H9 (cell line): ENCODE measurements around the gene BLNK. TPM values are rescaled to one million over a fixed set of nuclear protein-coding genes. Genes with fewer than 3 reads are reported as not detected.
A peak's percentile ranks its signal among the peaks of the same experiment; 100 is the strongest.

Experiments
- DNase-seq: peaks from one replicate; pipeline ENCODE4 v3.0.0-alpha.2; 2017
- H2AFZ ChIP-seq: one replicate; pipeline ENCODE4 v1.6.1; 2013; ENCODE audit warnings: mild to moderate bottlenecking, low read length, control low read depth, moderate library complexity
- H2AK5ac ChIP-seq: 2 replicates; pipeline ENCODE4 v1.6.1; 2013; ENCODE audit warnings: low read length, control low read depth, mixed read lengths; ENCODE audit not compliant: insufficient read length
- H2BK120ac ChIP-seq: one replicate; pipeline ENCODE4 v1.6.1; 2013; ENCODE audit warnings: low read depth, mild to moderate bottlenecking, low read length, control low read depth, inconsistent platforms; ENCODE audit not compliant: poor library complexity, severe bottlenecking
- H2BK12ac ChIP-seq: 2 replicates; pipeline ENCODE4 v1.6.1; 2013; ENCODE audit warnings: low read length, control low read depth, mixed read lengths, low read depth; ENCODE audit not compliant: insufficient read length
- H2BK15ac ChIP-seq: 2 replicates; pipeline ENCODE4 v1.6.1; 2013; ENCODE audit warnings: low read depth, low read length, control low read depth
- H2BK20ac ChIP-seq: one replicate; pipeline ENCODE4 v1.6.1; 2013; ENCODE audit warnings: low read depth, mild to moderate bottlenecking, low read length, control low read depth, inconsistent platforms; ENCODE audit not compliant: poor library complexity, severe bottlenecking
- H2BK5ac ChIP-seq: 2 replicates; pipeline ENCODE4 v1.6.1; 2013; ENCODE audit warnings: low read length, control low read depth, mixed read lengths; ENCODE audit not compliant: insufficient read length
- H3K14ac ChIP-seq: 2 replicates; pipeline ENCODE4 v1.6.1; 2013; ENCODE audit warnings: low read length, control low read depth; ENCODE audit not compliant: insufficient read depth
- H3K18ac ChIP-seq: 2 replicates; pipeline ENCODE4 v1.6.1; 2013; ENCODE audit warnings: low read depth, mild to moderate bottlenecking, mixed read lengths, low read length, control low read depth; ENCODE audit not compliant: insufficient read length
- H3K23ac ChIP-seq: 2 replicates; pipeline ENCODE4 v1.6.1; 2013; ENCODE audit warnings: low read length, control low read depth, mixed read lengths, low read depth; ENCODE audit not compliant: insufficient read length
- H3K23me2 ChIP-seq: 2 replicates; pipeline ENCODE4 v1.6.1; 2013; ENCODE audit warnings: low read depth, mild to moderate bottlenecking, mixed read lengths, low read length, control low read depth; ENCODE audit not compliant: insufficient read length, poor library complexity, severe bottlenecking
- H3K27ac ChIP-seq: 2 replicates; pipeline ENCODE4 v1.5.1; 2013; ENCODE audit warnings: low read length, control low read depth, mixed read lengths, low read depth; ENCODE audit not compliant: insufficient read length
- H3K27me3 ChIP-seq: 2 replicates; pipeline ENCODE4 v1.6.1; 2013; ENCODE audit warnings: low read length, control low read depth, inconsistent platforms; ENCODE audit not compliant: insufficient read depth
- H3K4ac ChIP-seq: 2 replicates; pipeline ENCODE4 v1.6.1; 2013; ENCODE audit warnings: low read depth, mild to moderate bottlenecking, control low read depth, inconsistent platforms, low read length, moderate library complexity
- H3K4me1 ChIP-seq: 2 replicates; pipeline ENCODE4 v1.6.1; 2013; ENCODE audit warnings: low read length, control low read depth, inconsistent platforms; ENCODE audit not compliant: insufficient read depth
- H3K4me2 ChIP-seq: 2 replicates; pipeline ENCODE4 v1.6.1; 2013; ENCODE audit warnings: low read length, control low read depth, mixed read lengths; ENCODE audit not compliant: insufficient read length, insufficient read depth
- H3K56ac ChIP-seq: 2 replicates; pipeline ENCODE4 v1.6.1; 2013; ENCODE audit warnings: low read depth, mild to moderate bottlenecking, mixed read lengths, low read length, control low read depth; ENCODE audit not compliant: insufficient read length
- H3K79me1 ChIP-seq: 2 replicates; pipeline ENCODE4 v1.6.1; 2013; ENCODE audit warnings: low read depth, mild to moderate bottlenecking, moderate library complexity, low read length, control low read depth, inconsistent platforms; ENCODE audit not compliant: insufficient read depth, poor library complexity, severe bottlenecking
- H3K79me2 ChIP-seq: 2 replicates; pipeline ENCODE4 v1.6.1; 2013; ENCODE audit warnings: low read length, control low read depth, inconsistent platforms; ENCODE audit not compliant: insufficient read depth
- H3K9ac ChIP-seq: 2 replicates; pipeline ENCODE4 v1.6.1; 2013; ENCODE audit warnings: low read length, control low read depth, mixed read lengths; ENCODE audit not compliant: insufficient read length; ENCODE audit errors: extremely low read depth
- H3K9me3 ChIP-seq: one replicate; pipeline ENCODE4 v1.6.1; 2013; ENCODE audit warnings: low read depth, low read length, inconsistent platforms; ENCODE audit not compliant: control insufficient read depth
- H3T11ph ChIP-seq: one replicate; pipeline ENCODE4 v1.6.1; 2013; ENCODE audit warnings: mild to moderate bottlenecking, low read length, control low read depth, inconsistent platforms
- H4K20me1 ChIP-seq: one replicate; pipeline ENCODE4 v1.6.1; 2013; ENCODE audit not compliant: control insufficient read depth, insufficient read length, insufficient read depth
- H4K5ac ChIP-seq: 2 replicates; pipeline ENCODE4 v1.6.1; 2013; ENCODE audit warnings: low read depth, mild to moderate bottlenecking, mixed read lengths, low read length, control low read depth; ENCODE audit not compliant: insufficient read length
- H4K8ac ChIP-seq: replicated peaks from 2 replicates; pipeline ENCODE4 v1.6.1; 2013; ENCODE audit warnings: low read length, control low read depth, mixed read lengths, low read depth; ENCODE audit not compliant: insufficient read length
- H4K91ac ChIP-seq: 2 replicates; pipeline ENCODE4 v1.6.1; 2013; ENCODE audit warnings: low read depth, mild to moderate bottlenecking, moderate library complexity, mixed read lengths, low read length, control low read depth; ENCODE audit not compliant: insufficient read length
- H3K27ac Mint-ChIP-seq, 3 experiments: 2 replicates in 2 of 3; 3 replicates in 1 of 3; pipeline ENCODE4 v1.8.0; 2020 to 2021; ENCODE audit warnings: mixed read lengths in 3 of 3, mild to moderate bottlenecking in 1 of 3, moderate library complexity in 1 of 3
- H3K27me3 Mint-ChIP-seq: 2 replicates; pipeline ENCODE4 v1.8.0; 2021; ENCODE audit warnings: low read depth, mild to moderate bottlenecking, moderate library complexity, mixed read lengths
- H3K36me3 Mint-ChIP-seq, 3 experiments: 2 replicates in 2 of 3; 3 replicates in 1 of 3; pipeline ENCODE4 v1.8.0; 2020 to 2021; ENCODE audit warnings: low read depth in 3 of 3, mixed read lengths in 3 of 3; ENCODE audit not compliant: insufficient read depth in 1 of 3
- H3K4me1 Mint-ChIP-seq, 2 experiments: 2 replicates each; pipeline ENCODE4 v1.8.0; 2020; ENCODE audit warnings: mixed read lengths in 2 of 2
- H3K4me3 Mint-ChIP-seq, 2 experiments: 2 replicates in 1 of 2; 3 replicates in 1 of 2; pipeline ENCODE4 v1.8.0; 2020 to 2021; ENCODE audit warnings: mild to moderate bottlenecking in 2 of 2, mixed read lengths in 2 of 2, moderate library complexity in 1 of 2
- H3K9me3 Mint-ChIP-seq, 2 experiments: 2 replicates in 1 of 2; 3 replicates in 1 of 2; pipeline ENCODE4 v1.8.0; 2020; ENCODE audit warnings: mild to moderate bottlenecking in 2 of 2, mixed read lengths in 2 of 2, moderate library complexity in 1 of 2
- WGBS: extraction: QIAGEN DNeasy Blood & Tissue Kit; methylation state at CpG from one replicate; pipeline ENCODE4 v1.1.7; 2013; ENCODE audit warnings: missing lambda C conversion rate, low lambda C conversion rate, mixed read lengths; ENCODE audit not compliant: insufficient read length; ENCODE audit errors: extremely low coverage; 5-methylcytosine and 5-hydroxymethylcytosine counted together
- total RNA-seq: library from RNA; stranded (reverse); gene quantifications from 2 replicates; pipeline ENCODE4 v1.2.1, GENCODE V29; 2021
- TF ChIP-seq, protein P1 (sequence below): fragments of 200-600 bp; sonication (generic); conservative IDR thresholded peaks from 3 replicates; pipeline ENCODE4 v1.8.0; 2021; ENCODE audit warnings: antibody characterized with exemption, mild to moderate bottlenecking

The BLNK gene
- total RNA-seq, 1 experiment from 2014 or later = not detected

DNA sequence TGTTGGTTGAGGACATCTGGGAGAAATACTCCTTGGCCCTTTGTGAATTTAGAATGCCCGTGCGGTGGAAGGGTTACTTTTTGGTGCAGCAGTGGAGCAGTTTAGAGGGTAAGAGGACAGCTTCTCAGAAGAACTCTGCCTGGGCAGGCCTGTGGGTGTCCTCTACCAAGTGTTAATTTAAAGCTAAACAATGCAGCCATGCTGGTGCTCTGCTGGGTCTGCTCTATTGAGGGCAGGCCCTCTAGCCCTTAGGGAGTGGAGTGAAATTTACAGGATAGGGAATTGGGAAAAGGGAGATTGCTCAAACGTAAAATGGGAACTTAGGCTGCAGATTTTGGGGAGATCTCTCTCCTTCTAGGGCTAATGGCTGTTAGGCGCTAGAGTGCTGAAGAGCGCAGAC lies 22.1 kb downstream of the BLNK start:
- no peaks in the 10 kb centered on the region for H3K9me3 ChIP-seq
- no peak overlapping the region; the same call in 1 of the 2 replicates for H3K4ac ChIP-seq
- no peak overlapping the region for H4K5ac ChIP-seq
- Mint-ChIP-seq H3K9me3 (no peaks in the 10 kb centered on the region), H3K27ac (peak overlapping the region; percentile 17 to 81 (median 76); a peak in 4 of 7 replicates), H3K4me1 (peaks cover 9% of the 10 kb centered on the region in 2 experiments), H3K4me3 (no peak overlapping the region), H3K27me3 (no peaks in the 10 kb centered on the region; the same call in 1 of the 2 replicates), H3K36me3 (no peaks in the 10 kb centered on the region; a peak in 1 of 7 replicates)
- H4K20me1 ChIP-seq = no peaks in the 10 kb centered on the region
- no peak for DNase-seq
- no peak overlapping the region for H3K27ac ChIP-seq
- H3K56ac ChIP-seq = no peak overlapping the region
- no peaks in the 10 kb centered on the region for H3K4me1 ChIP-seq
- H3T11ph ChIP-seq = no peak overlapping the region
- TF ChIP-seq, protein P1, sequence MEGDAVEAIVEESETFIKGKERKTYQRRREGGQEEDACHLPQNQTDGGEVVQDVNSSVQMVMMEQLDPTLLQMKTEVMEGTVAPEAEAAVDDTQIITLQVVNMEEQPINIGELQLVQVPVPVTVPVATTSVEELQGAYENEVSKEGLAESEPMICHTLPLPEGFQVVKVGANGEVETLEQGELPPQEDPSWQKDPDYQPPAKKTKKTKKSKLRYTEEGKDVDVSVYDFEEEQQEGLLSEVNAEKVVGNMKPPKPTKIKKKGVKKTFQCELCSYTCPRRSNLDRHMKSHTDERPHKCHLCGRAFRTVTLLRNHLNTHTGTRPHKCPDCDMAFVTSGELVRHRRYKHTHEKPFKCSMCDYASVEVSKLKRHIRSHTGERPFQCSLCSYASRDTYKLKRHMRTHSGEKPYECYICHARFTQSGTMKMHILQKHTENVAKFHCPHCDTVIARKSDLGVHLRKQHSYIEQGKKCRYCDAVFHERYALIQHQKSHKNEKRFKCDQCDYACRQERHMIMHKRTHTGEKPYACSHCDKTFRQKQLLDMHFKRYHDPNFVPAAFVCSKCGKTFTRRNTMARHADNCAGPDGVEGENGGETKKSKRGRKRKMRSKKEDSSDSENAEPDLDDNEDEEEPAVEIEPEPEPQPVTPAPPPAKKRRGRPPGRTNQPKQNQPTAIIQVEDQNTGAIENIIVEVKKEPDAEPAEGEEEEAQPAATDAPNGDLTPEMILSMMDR = no peak
- H2BK120ac ChIP-seq = no peak overlapping the region
- no peaks in the 10 kb centered on the region for H3K27me3 ChIP-seq
- H2BK15ac ChIP-seq = no peak overlapping the region
- H3K9ac ChIP-seq = no peak overlapping the region
- no peak overlapping the region for H2BK20ac ChIP-seq
- H3K79me1 ChIP-seq = no peaks in the 10 kb centered on the region
- H3K4me2 ChIP-seq = no peak overlapping the region
- no CpG with 5 or more reads among the region's 5 CpGs for WGBS
- H2BK5ac ChIP-seq = no peak overlapping the region
- H3K23ac ChIP-seq = no peak overlapping the region
- H2BK12ac ChIP-seq = no peak overlapping the region
- no peak overlapping the region for H4K8ac ChIP-seq
- H2AFZ ChIP-seq = peak overlapping the region; percentile 90
- no peaks in the 10 kb centered on the region for H3K23me2 ChIP-seq
- H2AK5ac ChIP-seq = no peak overlapping the region
- peak overlapping the region; percentile 15 for H3K18ac ChIP-seq
- no peak overlapping the region for H4K91ac ChIP-seq
- no peaks in the 10 kb centered on the region for H3K79me2 ChIP-seq
- H3K14ac ChIP-seq = no peak overlapping the region
